ENCODE data around the gene TTC38.
"Not testable (repeated sequence)": the region's sequence is repeated elsewhere in the genome, so short reads cannot be mapped to it uniquely, and the experiment has no call there.

The TTC38 gene

GRCh38 chr22:46296257-46297150 lies 28.7 kb downstream of the TTC38 start, which contains the start of gene GTSE1:
Gene GTSE1 (plus strand): TSS chr22:46296870. CDS start chr22:46297401, 531 bp downstream.
- peak; percentile 98 for DNase-seq (ENCODE audit: low spot score)

GRCh38 chr22:46297151-46297812 lies 29.5 kb downstream of the TTC38 start:
- no peak for DNase-seq (ENCODE audit: low spot score)

- DNase-seq (ENCODE audit: low spot score): no peak
These were observed 31.3 kb downstream of the TTC38 start for GRCh38 chr22:46299101-46299500.

GRCh38 chr22:46300491-46300890 lies 32.7 kb downstream of the TTC38 start:
- DNase-seq (ENCODE audit: low spot score): no peak

- DNase-seq (ENCODE audit: low spot score): no peak
These were observed 35.6 kb downstream of the TTC38 start for GRCh38 chr22:46303347-46303965.

- no peak for DNase-seq (ENCODE audit: low spot score)
These were observed 40.6 kb downstream of the TTC38 start for GRCh38 chr22:46308283-46308988.

- DNase-seq (ENCODE audit: low spot score): no peak
These were observed 41.8 kb downstream of the TTC38 start for GRCh38 chr22:46309526-46310085.

GRCh38 chr22:46312056-46312455 lies 44.2 kb downstream of the TTC38 start:
- no peak for DNase-seq (ENCODE audit: low spot score)

GRCh38 chr22:46312848-46313247 lies 45.0 kb downstream of the TTC38 start:
- DNase-seq (ENCODE audit: low spot score): not testable (repeated sequence)

GRCh38 chr22:46315976-46316375 lies 48.2 kb downstream of the TTC38 start:
- no peak for DNase-seq (ENCODE audit: low spot score)

GRCh38 chr22:46317646-46318045 lies 49.8 kb downstream of the TTC38 start:
- no peak for DNase-seq (ENCODE audit: low spot score)

- no peak for DNase-seq (ENCODE audit: low spot score)
These were observed 50.8 kb downstream of the TTC38 start for GRCh38 chr22:46318576-46318975.

GRCh38 chr22:46319319-46319718 lies 51.5 kb downstream of the TTC38 start:
- no peak for DNase-seq (ENCODE audit: low spot score)

- DNase-seq (ENCODE audit: low spot score): no peak
These were observed 52.4 kb downstream of the TTC38 start for GRCh38 chr22:46320166-46320710.

GRCh38 chr22:46320716-46321386 lies 53.0 kb downstream of the TTC38 start:
- DNase-seq (ENCODE audit: low spot score): no peak

GRCh38 chr22:46322711-46323110 lies 54.9 kb downstream of the TTC38 start:
- DNase-seq (ENCODE audit: low spot score): no peak

- no peak for DNase-seq (ENCODE audit: low spot score)
These were observed 55.4 kb downstream of the TTC38 start for GRCh38 chr22:46323162-46323561.

GRCh38 chr22:46326066-46326680 lies 58.4 kb downstream of the TTC38 start:
- no peak for DNase-seq (ENCODE audit: low spot score)

GRCh38 chr22:46327691-46328465 lies 60.1 kb downstream of the TTC38 start:
- no peak for DNase-seq (ENCODE audit: low spot score)

- DNase-seq (ENCODE audit: low spot score): no peak
These were observed 61.0 kb downstream of the TTC38 start for GRCh38 chr22:46328797-46329196.

Data from cerebellar cortex (tissue), 1 donor.